Lung (tissue), 12 donors: Measurements from ENCODE around the gene OR52W1. TPM values are rescaled to one million over a fixed set of nuclear protein-coding genes. Genes with fewer than 3 reads are reported as not detected.

Experiments
- ATAC-seq: fragments of 200-7000 bp; cut with Tn5 transposase; one replicate; pipeline ENCODE4 v1.9.1; 2020; ENCODE audit warnings: moderate number of reproducible peaks; ENCODE audit not compliant: insufficient read depth, low FRiP score
- DNase-seq, 3 donors: peaks; one replicate each; pipeline ENCODE4 v3.0.0-alpha.2; 2013 to 2017
- H3K27ac ChIP-seq, 2 donors: one replicate each; pipeline ENCODE4 v1.5.1; 2013; ENCODE audit warnings: mild to moderate bottlenecking in 2 of 2, moderate library complexity in 2 of 2, control low read depth in 1 of 2, inconsistent platforms in 1 of 2, low read depth in 1 of 2, low read length in 1 of 2
- H3K27me3 ChIP-seq, 3 donors: one replicate each; pipeline ENCODE4 v1.5.1; 2013; ENCODE audit warnings: low read length in 2 of 3; ENCODE audit not compliant: control insufficient read depth in 3 of 3, insufficient read depth in 3 of 3
- H3K36me3 ChIP-seq, 4 donors: one replicate each; pipeline ENCODE4 v1.5.1; 2013; ENCODE audit warnings: low read length in 4 of 4, mild to moderate bottlenecking in 1 of 4, moderate library complexity in 1 of 4; ENCODE audit not compliant: control insufficient read depth in 4 of 4, insufficient read depth in 4 of 4
- H3K4me1 ChIP-seq, 5 donors: one replicate each; pipeline ENCODE4 v1.5.1; 2013; ENCODE audit warnings: low read length in 5 of 5, mild to moderate bottlenecking in 2 of 5, moderate library complexity in 1 of 5; ENCODE audit not compliant: control insufficient read depth in 5 of 5, insufficient read depth in 5 of 5
- H3K4me3 ChIP-seq: one replicate; pipeline ENCODE4 v1.5.1; 2013; ENCODE audit warnings: mild to moderate bottlenecking, control low read depth, moderate library complexity
- H3K9ac ChIP-seq, 2 donors: one replicate each; pipeline ENCODE4 v1.5.1; 2013; ENCODE audit warnings: low read length in 2 of 2, control low read depth in 1 of 2; ENCODE audit not compliant: insufficient read depth in 1 of 2
- H3K9me3 ChIP-seq, 4 donors: one replicate each; pipeline ENCODE4 v1.5.1; 2013; ENCODE audit warnings: low read length in 3 of 4, mild to moderate bottlenecking in 1 of 4, moderate library complexity in 1 of 4; ENCODE audit not compliant: control insufficient read depth in 4 of 4, insufficient read depth in 3 of 4
- CTCF ChIP-seq: IDR thresholded peaks from 2 replicates; pipeline ENCODE4 v1.5.1; 2012; ENCODE audit warnings: mild to moderate bottlenecking; ENCODE audit errors: control extremely low read depth, extremely low read depth
- WGBS, 2 donors: extraction: QIAGEN DNeasy Blood & Tissue Kit; methylation state at CpG; one replicate each; pipeline ENCODE4 v1.1.7; 2013; 5-methylcytosine and 5-hydroxymethylcytosine counted together
- polyA plus RNA-seq, 2 donors: library from polyadenylated mRNA; stranded (reverse); fragments of 200-250 nt; gene quantifications; one replicate each; pipeline ENCODE4 v1.2.1, GENCODE V29; 2013
- total RNA-seq, 2 donors: library from RNA; depleted of rRNA in 1 of 2; stranded (reverse); fragments of >200 nt in 1 of 2; gene quantifications; one replicate each; pipeline ENCODE4 v1.2.1, GENCODE V29; 2014 to 2021
- donor health status: control.
- donor health status: control.
- donor health status: Bipolar disorder and iron deficiency.
- donor health status: healthy.
- donor health status: DM: yes; HTN: yes; CAD: no.

The OR52W1 gene
- total and polyA plus RNA-seq, 4 donors: not detected

- TF ChIP-seq CTCF: no peak
- H3K4me3 ChIP-seq: no peak overlapping the region
- H3K9me3 ChIP-seq: no peaks in the 10 kb centered on the region
- no peak for DNase-seq
- no peak overlapping the region for H3K27ac ChIP-seq
- H3K4me1 ChIP-seq: no peaks in the 10 kb centered on the region
- no peak overlapping the region for H3K9ac ChIP-seq
- no peaks in the 10 kb centered on the region for H3K36me3 ChIP-seq
- ATAC-seq: peak; percentile 58
- no peaks in the 10 kb centered on the region for H3K27me3 ChIP-seq
Measured at GRCh38 chr11:6191742-6192141, 7.3 kb upstream of the OR52W1 start.

- Histone ChIP-seq H3K4me1 (no peaks in the 10 kb centered on the region), H3K9me3 (no peaks in the 10 kb centered on the region), H3K27ac (no peak overlapping the region), H3K9ac (no peak overlapping the region), H3K36me3 (no peaks in the 10 kb centered on the region), H3K4me3 (no peak overlapping the region), H3K27me3 (no peaks in the 10 kb centered on the region)
- WGBS, 2 donors: 72 to 91% methylated on average over 1 of the region's 1 CpG
- no peak for ATAC-seq
- DNase-seq: no peak
- no peak for TF ChIP-seq CTCF
Measured at GRCh38 chr11:6194065-6194581, 4.9 kb upstream of the OR52W1 start.

GRCh38 chr11:6196396-6196795 lies 2.6 kb upstream of the OR52W1 start:
- no peak for DNase-seq
- no peaks in the 10 kb centered on the region for H3K36me3 ChIP-seq
- H3K4me3 ChIP-seq: no peak overlapping the region
- 52 to 53% methylated on average over 4 of the region's 4 CpGs for WGBS, 2 donors
- TF ChIP-seq CTCF: no peak
- H3K9ac ChIP-seq: no peak overlapping the region
- no peaks in the 10 kb centered on the region for H3K27me3 ChIP-seq
- no peak for ATAC-seq
- H3K9me3 ChIP-seq: no peaks in the 10 kb centered on the region
- H3K4me1 ChIP-seq: no peaks in the 10 kb centered on the region
- no peak overlapping the region for H3K27ac ChIP-seq

- Histone ChIP-seq H3K9ac (no peak overlapping the region), H3K27me3 (no peaks in the 10 kb centered on the region), H3K27ac (no peak overlapping the region), H3K4me3 (no peak overlapping the region), H3K4me1 (no peaks in the 10 kb centered on the region), H3K36me3 (no peaks in the 10 kb centered on the region), H3K9me3 (no peaks in the 10 kb centered on the region)
- no peak for TF ChIP-seq CTCF
- DNase-seq (no peak), ATAC-seq (no peak)
- 89 to 92% methylated on average over 4 of the region's 4 CpGs for WGBS, 2 donors
Measured at GRCh38 chr11:6197466-6198200, 1.4 kb upstream of the OR52W1 start.
